Mesendoderm (in vitro differentiated cells): ENCODE results near the gene CAMTA2.

Source experiments
- DNase-seq: peaks from one replicate; pipeline ENCODE4 v3.0.0; 2013
- H2AK5ac ChIP-seq: 2 replicates; pipeline ENCODE4 v1.6.1; 2013; ENCODE audit warnings: low read length, inconsistent platforms
- H2BK120ac ChIP-seq: 2 replicates; pipeline ENCODE4 v1.6.1; 2013; ENCODE audit warnings: low read depth, mild to moderate bottlenecking, low read length, moderate library complexity, mixed read lengths
- H2BK15ac ChIP-seq: replicated peaks from 2 replicates; pipeline ENCODE4 v1.6.1; 2013; ENCODE audit warnings: low read depth, mild to moderate bottlenecking, moderate library complexity
- H2BK5ac ChIP-seq: 2 replicates; pipeline ENCODE4 v1.6.1; 2013; ENCODE audit warnings: low read length, inconsistent platforms
- H3K18ac ChIP-seq: 2 replicates; pipeline ENCODE4 v1.6.1; 2013; ENCODE audit warnings: mild to moderate bottlenecking, low read length, mixed read lengths
- H3K23ac ChIP-seq: one replicate; pipeline ENCODE4 v1.6.1; 2013; ENCODE audit warnings: low read length
- H3K27ac ChIP-seq: 2 replicates; pipeline ENCODE4 v1.5.1; 2013; ENCODE audit warnings: low read depth, mild to moderate bottlenecking, inconsistent platforms, low read length, moderate library complexity
- H3K27me3 ChIP-seq: 2 replicates; pipeline ENCODE4 v1.6.1; 2013; ENCODE audit warnings: low read length, control low read depth, mild to moderate bottlenecking, inconsistent platforms; ENCODE audit not compliant: insufficient read depth, poor library complexity
- H3K36me3 ChIP-seq: 2 replicates; pipeline ENCODE4 v1.6.1; 2013; ENCODE audit warnings: low read length, inconsistent platforms; ENCODE audit not compliant: control insufficient read depth, insufficient read depth
- H3K4ac ChIP-seq: one replicate; pipeline ENCODE4 v1.6.1; 2013; ENCODE audit warnings: low read depth, mild to moderate bottlenecking, low read length, moderate library complexity
- H3K4me1 ChIP-seq: 2 replicates; pipeline ENCODE4 v1.6.1; 2013; ENCODE audit warnings: low read depth, low read length, inconsistent platforms; ENCODE audit not compliant: control insufficient read depth
- H3K4me2 ChIP-seq: 2 replicates; pipeline ENCODE4 v1.6.1; 2013; ENCODE audit warnings: low read length
- H3K4me3 ChIP-seq: 2 replicates; pipeline ENCODE4 v1.5.1; 2013; ENCODE audit warnings: mild to moderate bottlenecking, low read length
- H3K56ac ChIP-seq: one replicate; pipeline ENCODE4 v1.6.1; 2013; ENCODE audit warnings: low read length
- H3K79me1 ChIP-seq: 2 replicates; pipeline ENCODE4 v1.6.1; 2013; ENCODE audit warnings: low read length, inconsistent platforms
- H3K79me2 ChIP-seq: 2 replicates; pipeline ENCODE4 v1.6.1; 2013; ENCODE audit warnings: mild to moderate bottlenecking, low read length; ENCODE audit not compliant: control insufficient read depth, insufficient read depth
- H3K9ac ChIP-seq: 2 replicates; pipeline ENCODE4 v1.6.1; 2013; ENCODE audit warnings: low read length, inconsistent platforms
- H4K5ac ChIP-seq: one replicate; pipeline ENCODE4 v1.6.1; 2013; ENCODE audit warnings: low read length
- H4K8ac ChIP-seq: one replicate; pipeline ENCODE4 v1.6.1; 2013; ENCODE audit warnings: low read depth, mild to moderate bottlenecking, control low read depth, low read length, moderate library complexity
- WGBS: extraction: QIAGEN DNeasy Blood & Tissue Kit; methylation state at CpG from one replicate; pipeline ENCODE4 v1.1.7; 2013; ENCODE audit warnings: low lambda C conversion rate, missing lambda C conversion rate; ENCODE audit not compliant: insufficient coverage; ENCODE audit errors: extremely low coverage; 5-methylcytosine and 5-hydroxymethylcytosine counted together

CAMTA2 gene

GRCh38 chr17:4948166-4948930 lies 39.1 kb downstream of the CAMTA2 start, which contains the start of gene PFN1:
Gene PFN1 (minus strand): TSS chr17:4948530. CDS start chr17:4948394, 136 bp downstream.
- peak; percentile 95 for DNase-seq
- no CpG with 5 or more reads among the region's 59 CpGs for WGBS
- peak within 1 kb of the TSS; percentile 98 for H3K4me3 ChIP-seq

DNA sequence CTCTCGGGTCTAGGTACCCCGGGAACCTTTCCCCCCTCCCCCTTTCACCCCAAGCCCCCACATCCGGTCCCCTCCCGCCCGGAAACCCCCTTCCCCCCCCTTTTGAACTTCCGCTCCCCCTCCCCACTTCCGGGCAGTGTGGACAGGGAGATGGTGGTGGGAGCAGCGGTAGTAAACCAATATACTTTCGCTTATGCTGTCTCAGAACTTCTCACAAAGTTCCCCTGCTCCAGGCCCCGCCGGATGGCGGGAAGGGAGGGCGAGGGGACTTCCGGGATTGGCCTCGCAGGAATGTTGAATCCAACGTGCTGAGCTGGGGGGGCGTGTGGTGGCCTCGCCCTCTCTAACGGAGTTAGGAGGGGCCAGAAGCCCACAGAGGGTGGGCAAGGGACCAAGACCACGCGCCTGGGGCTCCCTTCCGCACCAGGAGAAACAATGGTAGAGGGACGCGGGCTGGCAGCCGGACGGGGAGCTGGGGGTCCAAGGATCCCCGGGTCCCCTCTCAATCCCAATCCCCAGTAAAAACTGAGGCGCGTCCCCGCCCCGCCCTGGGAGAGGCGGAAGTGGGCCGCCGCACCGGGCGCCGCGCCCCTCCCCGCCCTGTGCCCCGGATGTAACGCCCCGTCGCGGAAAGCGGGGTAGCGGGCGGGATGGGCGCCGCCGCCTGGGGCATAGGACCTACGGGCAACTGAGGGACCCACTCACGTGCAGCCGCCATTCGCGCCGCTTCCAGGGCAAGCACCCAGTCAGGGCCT lies 39.9 kb downstream of the CAMTA2 start:
- H4K5ac ChIP-seq, result no peak overlapping the region
- H3K4me2 ChIP-seq, result peak overlapping the region; percentile 97
- H2AK5ac ChIP-seq, result peak overlapping the region; percentile 98
- H2BK120ac ChIP-seq, result peak overlapping the region; percentile 0
- no peaks in the 10 kb centered on the region for H3K27me3 ChIP-seq
- peak overlapping the region; percentile 29 for H4K8ac ChIP-seq
- H3K4me3 ChIP-seq, result peak overlapping the region; percentile 98
- peaks cover 44% of the 10 kb centered on the region for H3K79me2 ChIP-seq
- H3K27ac ChIP-seq, result peak overlapping the region; percentile 92
- H3K9ac ChIP-seq, result peak overlapping the region; percentile 100
- WGBS, result no CpG with 5 or more reads among the region's 56 CpGs
- peak overlapping the region; percentile 97 for H2BK5ac ChIP-seq
- peaks cover 15% of the 10 kb centered on the region for H3K36me3 ChIP-seq
- peak overlapping the region; percentile 52 for H3K18ac ChIP-seq
- peaks cover 15% of the 10 kb centered on the region for H3K4me1 ChIP-seq
- peak overlapping the region; percentile 100 for H3K56ac ChIP-seq
- no peak overlapping the region for H2BK15ac ChIP-seq
- H3K23ac ChIP-seq, result peak overlapping the region; percentile 99
- peaks cover 11% of the 10 kb centered on the region for H3K79me1 ChIP-seq
- H3K4ac ChIP-seq, result peak overlapping the region; percentile 97
- DNase-seq, result peak; percentile 82

More at GRCh38 chr17:4948166-4948930, 39.1 kb downstream of the CAMTA2 start, which contains the start of gene PFN1:
- Histone ChIP-seq H3K9ac (peak within 1 kb of the TSS; percentile 100), H3K79me1 (peaks cover 11% of the 10 kb centered on the region), H3K4me2 (peak within 1 kb of the TSS; percentile 75), H3K79me2 (peaks cover 38% of the 10 kb centered on the region), H3K27me3 (no peaks in the 10 kb centered on the region), H3K27ac (peak within 1 kb of the TSS; percentile 100), H4K8ac (peak within 1 kb of the TSS; percentile 95), H2BK120ac (peak within 1 kb of the TSS; percentile 55), H2BK15ac (no peak within 1 kb of the TSS), H2BK5ac (peak within 1 kb of the TSS; percentile 97), H3K23ac (peak within 1 kb of the TSS; percentile 99), H3K36me3 (peaks cover 15% of the 10 kb centered on the region), H3K4me1 (peaks cover 15% of the 10 kb centered on the region), H3K18ac (peak within 1 kb of the TSS; percentile 99), H3K4ac (peak within 1 kb of the TSS; percentile 100), H2AK5ac (peak within 1 kb of the TSS; percentile 98), H4K5ac (peak within 1 kb of the TSS; percentile 94), H3K56ac (peak within 1 kb of the TSS; percentile 100)

DNA sequence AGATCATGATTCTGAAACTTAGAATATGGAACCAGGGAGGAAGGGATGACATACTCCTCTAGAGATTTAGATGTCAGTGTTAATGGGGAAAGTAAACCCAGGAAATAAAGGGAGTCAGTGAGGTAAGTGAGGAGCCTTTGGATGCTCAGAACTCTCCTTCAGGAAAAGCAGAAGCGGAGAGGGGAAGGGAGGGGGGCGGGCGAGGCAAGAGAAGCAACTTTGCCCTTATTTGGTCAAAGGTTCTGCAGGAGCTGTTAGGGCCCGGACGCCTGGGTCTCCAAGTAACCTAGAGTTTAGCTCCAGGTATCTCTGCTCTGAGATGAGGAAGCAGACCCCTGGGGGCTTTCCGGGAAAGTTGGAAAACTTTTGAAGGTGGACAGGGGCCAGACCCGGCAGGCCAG lies 40.5 kb downstream of the CAMTA2 start:
- Histone ChIP-seq H3K27ac (peak overlapping the region; percentile 84), H2AK5ac (no peak overlapping the region), H3K4ac (no peak overlapping the region), H4K8ac (no peak overlapping the region), H3K4me1 (peaks cover 15% of the 10 kb centered on the region), H3K36me3 (peaks cover 17% of the 10 kb centered on the region), H3K56ac (peak overlapping the region; percentile 88), H3K4me3 (peak overlapping the region; percentile 90), H4K5ac (no peak overlapping the region), H2BK5ac (no peak overlapping the region), H2BK15ac (no peak overlapping the region), H3K79me1 (peaks cover 13% of the 10 kb centered on the region), H3K23ac (no peak overlapping the region), H3K27me3 (no peaks in the 10 kb centered on the region), H3K9ac (peak overlapping the region; percentile 84), H3K79me2 (peaks cover 49% of the 10 kb centered on the region), H2BK120ac (no peak overlapping the region), H3K4me2 (peak overlapping the region; percentile 97), H3K18ac (peak overlapping the region; percentile 52)
- peak; percentile 30 for DNase-seq
- no CpG with 5 or more reads among the region's 7 CpGs for WGBS

GRCh38 chr17:4946312-4946976 lies 41.0 kb downstream of the CAMTA2 start:
- Histone ChIP-seq H3K4me2 (peak overlapping the region; percentile 97), H3K36me3 (peaks cover 17% of the 10 kb centered on the region), H4K5ac (no peak overlapping the region), H3K79me2 (peaks cover 54% of the 10 kb centered on the region), H2BK5ac (no peak overlapping the region), H2AK5ac (no peak overlapping the region), H3K56ac (peak overlapping the region; percentile 88), H2BK15ac (no peak overlapping the region), H2BK120ac (no peak overlapping the region), H4K8ac (no peak overlapping the region), H3K27me3 (no peaks in the 10 kb centered on the region), H3K4me1 (peaks cover 10% of the 10 kb centered on the region), H3K4me3 (peak overlapping the region; percentile 90), H3K79me1 (peaks cover 15% of the 10 kb centered on the region), H3K23ac (no peak overlapping the region), H3K9ac (peak overlapping the region; percentile 84), H3K27ac (peak overlapping the region; percentile 84), H3K4ac (no peak overlapping the region), H3K18ac (no peak overlapping the region)
- no peak for DNase-seq
- no CpG with 5 or more reads among the region's 16 CpGs for WGBS

- Histone ChIP-seq H3K18ac (no peak overlapping the region), H2BK5ac (no peak overlapping the region), H3K36me3 (peaks cover 17% of the 10 kb centered on the region), H3K9ac (peak overlapping the region; percentile 84), H3K4me2 (peak overlapping the region; percentile 97), H3K4me3 (peak overlapping the region; percentile 90), H3K4ac (no peak overlapping the region), H3K79me1 (peaks cover 16% of the 10 kb centered on the region), H3K79me2 (peaks cover 60% of the 10 kb centered on the region), H3K27ac (peak overlapping the region; percentile 26), H3K27me3 (no peaks in the 10 kb centered on the region), H2AK5ac (no peak overlapping the region), H3K56ac (peak overlapping the region; percentile 88), H4K5ac (no peak overlapping the region), H3K23ac (no peak overlapping the region), H2BK120ac (no peak overlapping the region), H2BK15ac (no peak overlapping the region), H4K8ac (no peak overlapping the region), H3K4me1 (peaks cover 5% of the 10 kb centered on the region)
- no peak for DNase-seq
- no CpG with 5 or more reads among the region's 4 CpGs for WGBS
Observed at GRCh38 chr17:4945944-4946280, 41.6 kb downstream of the CAMTA2 start.
